CD8-positive, alpha-beta memory T cell (primary cell): ENCODE measurements around the gene KIF9. TPM values are rescaled to one million over a fixed set of nuclear protein-coding genes. Genes with fewer than 3 reads are reported as not detected.
A peak's percentile ranks its signal among the peaks of the same experiment; 100 is the strongest.
"Not testable (repeated sequence)": the region's sequence is repeated elsewhere in the genome, so short reads cannot be mapped to it uniquely, and the experiment has no call there.

Experiments
- CTCF ChIA-PET: fragments of 350-600 bp; sonication (Branson Sonifier 250); formaldehyde crosslinking; loops from one replicate; lab custom pipeline; 2021; ENCODE audit warnings: antibody characterized with exemption; lab: Charles Lee
- POLR2A ChIA-PET: fragments of 350-600 bp; sonication (Branson Sonifier 250); formaldehyde crosslinking; loops from one replicate; lab custom pipeline; 2021; ENCODE audit warnings: antibody characterized with exemption; lab: Charles Lee
- DNase-seq, 5 donors: peaks; one replicate each; pipeline versions ENCODE4 v3.0.0 to v3.0.0-alpha.2; 2020 to 2022; ENCODE audit warnings: mixed read lengths in 1 of 5
- H3K27ac ChIP-seq: one replicate; pipeline ENCODE4 v1.7.0; 2013; ENCODE audit warnings: low read depth, mild to moderate bottlenecking, low read length, moderate library complexity
- H3K27me3 ChIP-seq: 2 replicates; pipeline ENCODE4 v1.7.0; 2013; ENCODE audit warnings: low read length, mild to moderate bottlenecking; ENCODE audit not compliant: insufficient read depth, poor library complexity, severe bottlenecking
- H3K36me3 ChIP-seq: 2 replicates; pipeline ENCODE4 v1.7.0; 2013; ENCODE audit warnings: mild to moderate bottlenecking, low read length, moderate library complexity; ENCODE audit not compliant: insufficient read depth
- H3K4me1 ChIP-seq: 2 replicates; pipeline ENCODE4 v1.7.0; 2013; ENCODE audit warnings: mild to moderate bottlenecking, low read length, moderate library complexity; ENCODE audit not compliant: insufficient read depth
- H3K4me3 ChIP-seq: 2 replicates; pipeline ENCODE4 v1.7.0; 2013; ENCODE audit warnings: mild to moderate bottlenecking, low read length
- H3K9me3 ChIP-seq: 2 replicates; pipeline ENCODE4 v1.7.0; 2013; ENCODE audit warnings: mild to moderate bottlenecking, low read length
- H3K27ac Mint-ChIP-seq, 8 donors: one replicate each; pipeline ENCODE4 v1.8.0; 2020 to 2021; ENCODE audit warnings: mixed read lengths in 8 of 8, mild to moderate bottlenecking in 6 of 8, inconsistent platforms in 3 of 8, moderate library complexity in 3 of 8
- H3K27me3 Mint-ChIP-seq, 2 donors: one replicate each; pipeline ENCODE4 v1.8.0; 2020 to 2021; ENCODE audit warnings: mixed read lengths in 2 of 2, mild to moderate bottlenecking in 1 of 2, moderate library complexity in 1 of 2
- H3K36me3 Mint-ChIP-seq, 3 donors: one replicate each; pipeline ENCODE4 v1.8.0; 2020 to 2021; ENCODE audit warnings: mixed read lengths in 3 of 3, inconsistent platforms in 1 of 3, mild to moderate bottlenecking in 1 of 3
- H3K4me1 Mint-ChIP-seq, 3 donors: one replicate each; pipeline ENCODE4 v1.8.0; 2020 to 2021; ENCODE audit warnings: mixed read lengths in 3 of 3, inconsistent platforms in 1 of 3, mild to moderate bottlenecking in 1 of 3
- H3K4me3 Mint-ChIP-seq, 7 donors: one replicate each; pipeline ENCODE4 v1.8.0; 2020 to 2021; ENCODE audit warnings: mixed read lengths in 7 of 7, mild to moderate bottlenecking in 6 of 7, moderate library complexity in 4 of 7, inconsistent platforms in 2 of 7
- H3K9me3 Mint-ChIP-seq, 5 donors: one replicate each; pipeline ENCODE4 v1.8.0; 2020 to 2022; ENCODE audit warnings: mixed read lengths in 5 of 5, mild to moderate bottlenecking in 3 of 5, moderate library complexity in 2 of 5, inconsistent platforms in 1 of 5
- polyA plus RNA-seq: library from polyadenylated mRNA; unstranded; fragments of 300-500 nt; fragmentation: Illumina TruSeq; gene quantifications from one replicate; pipeline ENCODE4 v1.2.3, GENCODE V29; 2021
- total RNA-seq, 2 experiments: library from RNA; stranded (reverse); gene quantifications; one replicate each; pipeline ENCODE4 v1.2.3, GENCODE V29; 2021

Gene KIF9
- total and polyA plus RNA-seq, 3 experiments from 2014 or later: 5.8 to 7.6 (median 7.2) TPM

DNA sequence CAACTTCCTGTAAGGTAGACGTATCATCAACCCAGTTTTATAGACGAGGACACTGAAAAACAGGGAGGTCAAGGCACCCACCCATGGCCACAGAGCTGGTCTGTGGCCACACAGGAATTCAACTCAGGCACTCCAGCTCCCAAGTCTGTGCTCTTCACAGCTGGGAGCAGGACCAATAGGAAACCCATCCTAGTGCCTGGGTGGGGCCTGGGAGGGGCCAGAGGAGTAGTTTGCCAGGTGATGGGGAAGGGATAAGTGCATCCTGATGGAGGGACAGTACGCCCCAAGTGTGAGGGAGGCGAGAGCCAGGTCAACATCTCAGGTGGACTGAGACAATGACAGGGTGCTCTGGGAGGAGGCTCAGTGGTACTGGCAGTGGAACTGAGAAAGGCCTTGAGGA is 22.0 kb downstream of the KIF9 start:
- H3K27ac Mint-ChIP-seq: peak overlapping the region in 1 of 8 donors; percentile 15
- no peak for DNase-seq
- no peak overlapping the region for H3K4me3 Mint-ChIP-seq

DNA sequence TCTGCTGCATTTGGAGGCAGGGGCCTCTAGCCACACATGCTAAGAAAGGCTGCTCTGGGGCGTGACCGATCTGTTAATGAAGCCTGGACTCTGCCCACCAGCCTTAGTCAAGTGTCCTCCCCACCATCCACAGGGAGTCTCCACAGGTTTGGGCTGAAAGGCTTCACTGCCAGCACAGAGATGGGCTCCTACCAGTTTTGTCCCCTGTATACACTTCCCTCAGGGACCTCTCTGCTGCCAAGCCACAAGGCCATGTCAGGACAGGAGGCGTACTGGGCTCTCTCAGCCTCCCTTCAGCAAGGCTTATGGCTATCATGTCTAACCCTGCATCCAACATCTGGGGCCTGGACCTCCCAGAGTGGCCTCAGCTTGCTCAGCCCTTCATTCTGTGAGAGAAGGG is 23.5 kb downstream of the KIF9 start:
- H3K36me3 Mint-ChIP-seq: no peaks in the 10 kb centered on the region
- no peak overlapping the region for H3K27ac Mint-ChIP-seq
- no peaks in the 10 kb centered on the region for H3K4me1 Mint-ChIP-seq
- Histone ChIP-seq H3K27ac (no peak overlapping the region), H3K36me3 (no peaks in the 10 kb centered on the region), H3K27me3 (no peaks in the 10 kb centered on the region), H3K4me3 (no peak overlapping the region), H3K4me1 (no peaks in the 10 kb centered on the region), H3K9me3 (no peaks in the 10 kb centered on the region)
- ChIA-PET POLR2A (no interaction called here), CTCF (no interaction called here)
- no peak for DNase-seq
- no peaks in the 10 kb centered on the region for H3K9me3 Mint-ChIP-seq
- no peak overlapping the region for H3K4me3 Mint-ChIP-seq
- H3K27me3 Mint-ChIP-seq: peaks cover 0 to 3% of the 10 kb centered on the region in 2 donors

More for the DNA sequence above, 22.0 kb downstream of the KIF9 start:
- ChIA-PET POLR2A (no interaction called here), CTCF (no interaction called here)
- Mint-ChIP-seq H3K4me1 (no peaks in the 10 kb centered on the region), H3K36me3 (no peaks in the 10 kb centered on the region), H3K27me3 (peaks cover 0 to 3% of the 10 kb centered on the region in 2 donors), H3K9me3 (no peaks in the 10 kb centered on the region)
- H3K27ac ChIP-seq: no peak overlapping the region
- H3K9me3 ChIP-seq: no peaks in the 10 kb centered on the region
- H3K27me3 ChIP-seq: no peaks in the 10 kb centered on the region
- H3K4me3 ChIP-seq: no peak overlapping the region
- H3K4me1 ChIP-seq: no peaks in the 10 kb centered on the region
- H3K36me3 ChIP-seq: no peaks in the 10 kb centered on the region

DNA sequence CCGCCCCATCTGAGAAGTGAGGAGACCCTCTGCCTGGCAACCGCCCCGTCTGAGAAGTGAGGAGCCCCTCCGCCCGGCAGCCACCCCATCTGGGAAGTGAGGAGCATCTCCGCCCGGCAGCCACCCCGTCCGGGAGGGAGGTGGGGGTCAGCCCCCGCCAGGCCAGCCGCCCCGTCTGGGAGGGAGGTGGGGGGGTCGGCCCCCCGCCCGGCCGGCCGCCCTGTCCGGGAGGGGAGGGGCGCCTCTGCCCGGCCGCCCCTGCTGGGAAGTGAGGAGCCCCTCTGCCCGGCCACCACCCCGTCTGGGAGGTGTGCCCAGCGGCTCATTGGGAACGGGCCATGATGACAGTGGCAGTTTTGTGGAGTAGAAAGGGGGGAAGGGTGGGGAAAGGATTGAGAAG is 26.3 kb downstream of the KIF9 start:
- H3K4me1 ChIP-seq, H3K4me3 Mint-ChIP-seq, H3K9me3 Mint-ChIP-seq, CTCF ChIA-PET, H3K36me3 Mint-ChIP-seq, H3K27me3 Mint-ChIP-seq, H3K4me1 Mint-ChIP-seq, H3K27ac ChIP-seq, H3K4me3 ChIP-seq, DNase-seq, H3K27ac Mint-ChIP-seq, H3K36me3 ChIP-seq, H3K9me3 ChIP-seq, H3K27me3 ChIP-seq, POLR2A ChIA-PET: not testable (repeated sequence)

DNA sequence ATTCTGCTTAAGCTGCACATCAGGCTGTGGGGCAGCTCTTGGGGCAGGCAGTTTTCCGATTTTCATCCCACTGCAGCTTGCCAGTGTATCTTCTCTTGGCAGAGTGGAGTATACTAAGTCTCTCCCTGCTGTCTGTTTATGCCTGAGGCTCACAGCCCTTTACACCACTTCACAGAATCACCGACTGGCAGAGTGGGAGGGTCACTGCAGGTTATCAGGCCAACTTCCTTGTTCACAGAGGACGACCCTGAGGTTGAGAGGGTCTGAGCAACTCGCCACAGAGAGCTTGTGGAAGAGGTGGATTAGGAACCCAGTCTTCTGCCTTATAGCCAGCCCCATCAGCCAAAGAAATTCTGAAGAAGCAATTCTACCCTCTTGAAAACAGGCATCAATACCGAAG is 30.9 kb downstream of the KIF9 start:
- Histone ChIP-seq H3K36me3 (no peaks in the 10 kb centered on the region), H3K27ac (no peak overlapping the region), H3K4me1 (no peaks in the 10 kb centered on the region), H3K4me3 (no peak overlapping the region), H3K27me3 (no peaks in the 10 kb centered on the region), H3K9me3 (no peaks in the 10 kb centered on the region)
- Mint-ChIP-seq H3K27me3 (no peaks in the 10 kb centered on the region), H3K36me3 (no peaks in the 10 kb centered on the region), H3K4me3 (no peak overlapping the region), H3K4me1 (no peaks in the 10 kb centered on the region), H3K9me3 (no peaks in the 10 kb centered on the region), H3K27ac (no peak overlapping the region)
- no peak for DNase-seq
- ChIA-PET POLR2A (no interaction called here), CTCF (no interaction called here)

DNA sequence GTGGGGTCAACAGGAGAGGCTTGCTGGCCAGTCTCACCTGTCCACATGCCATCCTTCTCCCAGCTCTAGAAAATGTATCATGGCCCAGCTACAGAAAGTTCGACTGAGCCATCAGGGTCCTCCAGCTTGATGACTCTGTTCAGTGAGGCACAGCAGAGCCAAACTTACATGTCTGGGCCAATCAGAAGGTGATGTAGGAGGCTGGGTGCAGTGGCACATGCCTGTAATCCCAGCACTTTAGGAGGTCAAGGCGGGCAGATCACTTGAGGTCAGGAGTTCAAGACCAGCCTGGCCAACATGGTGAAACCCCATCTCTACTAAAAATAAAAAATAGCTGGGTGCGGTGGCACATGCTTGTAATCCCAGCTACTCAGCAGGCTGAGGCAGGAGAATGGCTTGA is 31.5 kb downstream of the KIF9 start:
- H3K4me3 Mint-ChIP-seq, H3K9me3 Mint-ChIP-seq, H3K27ac ChIP-seq, H3K4me3 ChIP-seq, H3K9me3 ChIP-seq, H3K4me1 Mint-ChIP-seq, H3K27me3 ChIP-seq, POLR2A ChIA-PET, CTCF ChIA-PET, H3K27me3 Mint-ChIP-seq, H3K36me3 Mint-ChIP-seq, H3K27ac Mint-ChIP-seq, H3K36me3 ChIP-seq, DNase-seq, H3K4me1 ChIP-seq: not testable (repeated sequence)

DNA sequence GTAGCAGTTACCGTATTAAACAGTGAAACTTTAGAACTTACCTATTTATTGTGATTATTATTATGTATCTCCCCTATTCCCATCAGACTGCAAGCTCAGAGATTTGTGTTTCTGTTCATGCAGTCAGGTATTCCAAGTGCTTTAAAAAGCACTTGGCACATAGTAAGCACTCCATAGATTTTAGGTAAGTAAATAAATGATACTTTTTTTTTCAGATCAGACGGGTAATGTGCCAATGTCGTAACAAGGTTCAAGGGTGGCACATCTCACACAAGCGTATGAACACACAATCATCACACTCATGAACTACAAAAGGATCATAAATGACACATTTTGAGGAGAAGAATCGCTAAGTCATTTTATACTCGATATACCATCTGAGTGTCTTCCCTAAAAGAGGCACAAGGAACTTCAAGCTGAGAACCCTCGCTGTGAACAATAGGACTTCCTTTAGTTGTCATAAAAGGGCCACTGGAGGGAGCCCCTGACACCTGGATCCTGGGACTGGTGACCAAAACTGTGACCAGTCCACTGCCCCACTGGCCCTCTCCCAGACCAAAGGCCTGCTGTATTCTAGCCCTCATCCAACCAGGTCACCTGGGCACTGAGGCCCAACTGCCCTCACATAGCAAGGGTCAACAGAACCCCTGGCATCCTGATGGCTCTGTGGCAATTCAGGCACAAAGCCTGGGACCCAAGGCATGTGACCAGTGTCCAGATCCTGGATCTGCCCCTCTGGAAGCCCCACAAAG is 32.1 kb downstream of the KIF9 start:
- Histone ChIP-seq H3K27ac (no peak overlapping the region), H3K27me3 (no peaks in the 10 kb centered on the region), H3K9me3 (no peaks in the 10 kb centered on the region), H3K36me3 (no peaks in the 10 kb centered on the region), H3K4me1 (no peaks in the 10 kb centered on the region), H3K4me3 (no peak overlapping the region)
- H3K9me3 Mint-ChIP-seq: no peaks in the 10 kb centered on the region
- no peaks in the 10 kb centered on the region for H3K36me3 Mint-ChIP-seq
- H3K4me1 Mint-ChIP-seq: peaks cover 0 to 3% (median 0%) of the 10 kb centered on the region in 3 donors
- CTCF ChIA-PET: interaction anchor here (0.7 kb wide), 1 partner anchor 67 kb away, joined by 3 read pairs; no protein-coding TSS in a partner anchor
- no peak overlapping the region for H3K27ac Mint-ChIP-seq
- POLR2A ChIA-PET: no interaction called here
- H3K27me3 Mint-ChIP-seq: no peaks in the 10 kb centered on the region
- DNase-seq: no peak
- H3K4me3 Mint-ChIP-seq: no peak overlapping the region

DNA sequence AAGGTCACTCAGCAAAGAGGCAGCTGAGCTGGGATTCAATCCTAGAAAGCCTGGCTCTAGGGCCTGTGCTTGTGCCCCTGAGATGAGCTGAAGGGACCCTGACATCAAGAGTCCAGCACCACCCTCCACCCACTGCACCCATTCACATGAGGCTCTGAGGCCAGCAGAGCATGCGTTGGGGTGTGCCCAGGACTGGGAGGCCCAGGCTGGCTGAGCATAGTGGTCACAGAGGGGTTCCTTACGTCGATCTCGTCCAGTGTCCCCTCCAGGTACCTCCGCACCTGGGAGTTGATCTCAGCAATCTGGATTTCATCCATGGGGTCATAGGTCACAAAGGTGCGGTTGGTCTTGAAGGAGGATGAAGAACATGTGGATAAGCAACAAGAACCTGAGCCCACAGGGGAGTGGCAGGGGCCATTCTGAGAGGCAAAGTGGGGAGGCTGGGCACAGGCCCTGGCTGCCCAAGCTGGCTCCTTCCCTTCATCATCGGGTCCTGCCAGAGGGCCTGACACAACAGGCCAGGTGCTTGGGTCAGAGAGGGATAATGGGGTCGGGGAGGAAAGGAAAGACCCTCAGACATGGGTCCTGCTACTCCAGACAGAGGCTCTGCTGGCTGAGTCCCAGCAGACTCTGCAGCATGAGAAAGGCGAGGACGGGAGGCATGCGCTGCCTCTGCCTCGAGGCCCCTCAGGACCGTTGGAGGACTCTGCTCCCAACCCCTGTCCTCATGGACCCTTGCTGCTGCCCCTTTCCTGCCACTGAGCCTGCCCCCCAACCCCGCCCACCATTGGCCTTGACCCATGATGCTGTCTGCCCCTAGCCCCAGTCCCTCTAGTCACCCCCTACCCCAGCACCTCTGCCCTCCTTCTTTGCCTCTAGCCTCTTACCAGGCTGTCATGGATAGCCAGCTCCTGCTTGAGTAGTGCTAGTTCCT is 35.2 kb downstream of the KIF9 start:
- Mint-ChIP-seq H3K9me3 (no peaks in the 10 kb centered on the region), H3K27ac (peak overlapping the region in 1 of 8 donors; percentile 85), H3K4me3 (no peak overlapping the region), H3K36me3 (no peaks in the 10 kb centered on the region), H3K27me3 (no peaks in the 10 kb centered on the region), H3K4me1 (peaks cover 0 to 3% (median 0%) of the 10 kb centered on the region in 3 donors)
- no peaks in the 10 kb centered on the region for H3K36me3 ChIP-seq
- DNase-seq: no peak
- CTCF ChIA-PET: no interaction called here
- H3K4me1 ChIP-seq: no peaks in the 10 kb centered on the region
- no peaks in the 10 kb centered on the region for H3K27me3 ChIP-seq
- no peak overlapping the region for H3K4me3 ChIP-seq
- no peaks in the 10 kb centered on the region for H3K9me3 ChIP-seq
- no peak overlapping the region for H3K27ac ChIP-seq
- POLR2A ChIA-PET: no interaction called here

DNA sequence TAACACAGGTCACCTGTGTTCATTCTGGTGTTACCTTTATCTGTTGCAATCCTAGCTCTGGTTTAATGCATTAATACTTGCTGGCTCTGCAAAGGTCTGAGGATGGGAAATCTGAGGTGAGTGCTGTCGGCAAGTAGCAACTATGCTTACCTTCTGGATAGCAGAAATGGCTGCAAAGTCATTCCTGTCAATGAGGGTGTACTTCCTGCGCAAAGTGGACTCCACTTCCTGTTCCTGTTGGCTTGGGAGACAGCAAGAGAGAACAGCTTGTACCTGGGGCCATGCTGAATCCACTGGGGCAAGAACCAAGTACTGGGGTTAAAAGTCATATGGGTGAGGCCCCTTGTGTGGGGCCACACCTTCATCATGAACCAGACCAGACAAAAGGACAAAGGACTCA is 37.3 kb downstream of the KIF9 start:
- Histone ChIP-seq H3K4me1 (no peaks in the 10 kb centered on the region), H3K27me3 (no peaks in the 10 kb centered on the region), H3K9me3 (no peaks in the 10 kb centered on the region), H3K4me3 (no peak overlapping the region), H3K27ac (no peak overlapping the region), H3K36me3 (no peaks in the 10 kb centered on the region)
- ChIA-PET CTCF (interaction anchor here (1.0 kb wide), 1 partner anchor 78 kb away, joined by 4 read pairs; no protein-coding TSS in a partner anchor), POLR2A (no interaction called here)
- no peaks in the 10 kb centered on the region for H3K27me3 Mint-ChIP-seq
- no peak for DNase-seq
- H3K9me3 Mint-ChIP-seq: no peaks in the 10 kb centered on the region
- no peaks in the 10 kb centered on the region for H3K36me3 Mint-ChIP-seq
- no peak overlapping the region for H3K4me3 Mint-ChIP-seq
- H3K4me1 Mint-ChIP-seq: peaks cover 0 to 3% (median 0%) of the 10 kb centered on the region in 3 donors
- no peak overlapping the region for H3K27ac Mint-ChIP-seq
